Ovary (tissue), 3 donors: Measurements from ENCODE around the gene TBL1X.

Experiments used
- CTCF ChIP-seq, 3 donors: fragments of 450-650 bp in 2 of 3; fragments of 200-600 bp in 1 of 3; IDR thresholded peaks; one replicate each; pipeline versions ENCODE4 v1.5.1 to v1.8.0; 2016 to 2022; ENCODE audit warnings: antibody characterized with exemption in 3 of 3, mild to moderate bottlenecking in 1 of 3
- EP300 ChIP-seq: sonication (generic); formaldehyde crosslinking; IDR thresholded peaks from one replicate; pipeline ENCODE4 v1.6.1; 2017; ENCODE audit warnings: antibody characterized with exemption
- POLR2A ChIP-seq: fragments of 450-650 bp; IDR thresholded peaks from one replicate; pipeline ENCODE4 v1.6.1; 2017; ENCODE audit warnings: antibody characterized with exemption, mild to moderate bottlenecking, moderate library complexity
- donor health status: DM: no; HTN: no; CAD: no.

GRCh38 chrX:9486786-9487387 is 22.0 kb downstream of the TBL1X start:
- no peak for TF ChIP-seq POLR2A
- TF ChIP-seq CTCF (IDR thresholded peaks at IDR 0.05), result no peak
- TF ChIP-seq EP300, result no peak
